Tibial nerve (tissue), 4 donors: Measurements from ENCODE around the gene PEX14. TPM values are rescaled to one million over a fixed set of nuclear protein-coding genes. Genes with fewer than 3 reads are reported as not detected.

ENCODE experiments used
- DNase-seq, 2 donors: peaks; one replicate each; pipeline ENCODE4 v3.0.0-alpha.2; 2019; ENCODE audit warnings: low spot score in 2 of 2
- H3K27ac ChIP-seq, 4 donors: fragments of 200-600 bp; sonication (generic) in 3 of 4; one replicate each; pipeline ENCODE4 v1.5.1; 2017 to 2019; ENCODE audit warnings: mild to moderate bottlenecking in 1 of 4
- H3K27me3 ChIP-seq, 2 donors: fragments of 200-600 bp; sonication (generic) in 1 of 2; one replicate each; pipeline versions ENCODE4 v1.5.1 to v1.6.0; 2017 to 2019
- H3K36me3 ChIP-seq, 3 donors: fragments of 200-600 bp; sonication (generic); one replicate each; pipeline ENCODE4 v1.5.1; 2018 to 2019
- H3K4me1 ChIP-seq, 4 donors: fragments of 200-600 bp; sonication (generic) in 3 of 4; one replicate each; pipeline ENCODE4 v1.5.1; 2017 to 2019
- H3K4me3 ChIP-seq, 4 donors: fragments of 200-600 bp; sonication (generic) in 3 of 4; one replicate each; pipeline ENCODE4 v1.5.1; 2017 to 2019; ENCODE audit warnings: mild to moderate bottlenecking in 1 of 4, moderate library complexity in 1 of 4
- H3K9me3 ChIP-seq, 4 donors: fragments of 200-600 bp; sonication (generic) in 3 of 4; one replicate each; pipeline ENCODE4 v1.5.1; 2017 to 2019
- CTCF ChIP-seq, 5 experiments: fragments of 200-600 bp in 3 of 5; fragments of 450-650 bp in 2 of 5; sonication (generic) in 3 of 5; IDR thresholded peaks; one replicate each; pipeline ENCODE4 v1.5.1; 2016 to 2019; ENCODE audit warnings: antibody characterized with exemption in 5 of 5, mild to moderate bottlenecking in 3 of 5, moderate library complexity in 2 of 5
- EP300 ChIP-seq, 2 donors: sonication (generic); formaldehyde crosslinking; IDR thresholded peaks; one replicate each; pipeline ENCODE4 v1.6.1; 2017; ENCODE audit warnings: antibody characterized with exemption in 2 of 2, mild to moderate bottlenecking in 1 of 2
- POLR2A ChIP-seq, 2 donors: fragments of 450-650 bp; IDR thresholded peaks; one replicate each; pipeline ENCODE4 v1.6.1; 2017; ENCODE audit warnings: antibody characterized with exemption in 2 of 2, mild to moderate bottlenecking in 2 of 2, moderate library complexity in 2 of 2
- WGBS, 2 donors: methylation state at CpG; one replicate each; pipeline ENCODE4 v1.1.5; 2018; 5-methylcytosine and 5-hydroxymethylcytosine counted together
- total RNA-seq, 4 donors: library from RNA; depleted of rRNA; stranded (reverse); fragments of >200 nt; gene quantifications; one replicate each; pipeline ENCODE4 v1.1.0, GENCODE V29; 2016

Gene PEX14
- total RNA-seq, 4 donors from 2014 or later, result 14.4 to 21.8 (median 18.2) TPM

GRCh38 chr1:10613861-10614260 is 139.1 kb downstream of the PEX14 start:
- TF ChIP-seq POLR2A (IDR thresholded peaks at IDR 0.05) (no peak), CTCF (IDR thresholded peaks at IDR 0.05) (no peak), EP300 (IDR thresholded peaks at IDR 0.05) (no peak)
- no peak for DNase-seq
- WGBS, 2 donors, result 91% methylated on average over 8 of the region's 8 CpGs

GRCh38 chr1:10614377-10615225 is 139.9 kb downstream of the PEX14 start:
- WGBS, 2 donors, result 89 to 93% methylated on average over 18 of the region's 18 CpGs
- no peak for TF ChIP-seq EP300 (IDR thresholded peaks at IDR 0.05)
- no peak for TF ChIP-seq POLR2A (IDR thresholded peaks at IDR 0.05)
- no peak for TF ChIP-seq CTCF (IDR thresholded peaks at IDR 0.05)
- Histone ChIP-seq H3K9me3 (no peaks in the 10 kb centered on the region), H3K27ac (no peak overlapping the region), H3K4me3 (no peak overlapping the region), H3K4me1 (peaks cover 0 to 13% (median 0%) of the 10 kb centered on the region in 4 donors), H3K27me3 (no peaks in the 10 kb centered on the region), H3K36me3 (peaks cover 0 to 11% (median 0%) of the 10 kb centered on the region in 3 donors)
- DNase-seq, result no peak

More at GRCh38 chr1:10613861-10614260, 139.1 kb downstream of the PEX14 start:
- H3K9me3 ChIP-seq, result no peaks in the 10 kb centered on the region
- no peaks in the 10 kb centered on the region for H3K27me3 ChIP-seq
- H3K27ac ChIP-seq, result no peak overlapping the region
- no peak overlapping the region for H3K4me3 ChIP-seq
- peaks cover 0 to 9% (median 0%) of the 10 kb centered on the region in 3 donors for H3K36me3 ChIP-seq
- H3K4me1 ChIP-seq, result peaks cover 0 to 13% (median 0%) of the 10 kb centered on the region in 4 donors

GRCh38 chr1:10615332-10615731 is 140.6 kb downstream of the PEX14 start:
- TF ChIP-seq EP300 (IDR thresholded peaks at IDR 0.05), result no peak
- no peak for TF ChIP-seq POLR2A (IDR thresholded peaks at IDR 0.05)
- TF ChIP-seq CTCF (IDR thresholded peaks at IDR 0.05), result no peak
- no peak for DNase-seq
- 59 to 66% methylated on average over 13 of the region's 13 CpGs for WGBS, 2 donors
- Histone ChIP-seq H3K4me3 (no peak overlapping the region), H3K36me3 (peaks cover 0 to 11% (median 0%) of the 10 kb centered on the region in 3 donors), H3K9me3 (no peaks in the 10 kb centered on the region), H3K27me3 (no peaks in the 10 kb centered on the region), H3K4me1 (peaks cover 0 to 13% (median 0%) of the 10 kb centered on the region in 4 donors), H3K27ac (no peak overlapping the region)

- Histone ChIP-seq H3K36me3 (peaks cover 0 to 11% (median 0%) of the 10 kb centered on the region in 3 donors), H3K4me3 (no peak overlapping the region), H3K27ac (no peak overlapping the region), H3K4me1 (peaks cover 0 to 13% (median 0%) of the 10 kb centered on the region in 4 donors), H3K9me3 (no peaks in the 10 kb centered on the region), H3K27me3 (no peaks in the 10 kb centered on the region)
- WGBS, 2 donors, result 90% methylated on average over 27 of the region's 27 CpGs
- TF ChIP-seq CTCF (IDR thresholded peaks at IDR 0.05) (no peak), POLR2A (IDR thresholded peaks at IDR 0.05) (no peak), EP300 (IDR thresholded peaks at IDR 0.05) (no peak)
- no peak for DNase-seq
Observed at GRCh38 chr1:10615932-10616671, 141.4 kb downstream of the PEX14 start.
